A673 (cell line): ENCODE results near the gene FOXA2. TPM values are rescaled to one million over a fixed set of nuclear protein-coding genes. Genes with fewer than 3 reads are reported as not detected.

ENCODE experiments used
- BruUV-seq: library from RNA; stranded (reverse); fragments of 400-500 nt; replicated peaks from 2 replicates; lab custom pipeline; 2021; lab: Mats Ljungman, UMichigan
- CTCF ChIA-PET: fragments of 300-600 bp; sonication (Branson Sonifier 250); formaldehyde crosslinking; loops from one replicate; lab custom pipeline; 2022; ENCODE audit warnings: antibody characterized with exemption; lab: Charles Lee
- POLR2A ChIA-PET: fragments of 300-600 bp; sonication (Branson Sonifier 250); formaldehyde crosslinking; loops from one replicate; lab custom pipeline; 2022; ENCODE audit warnings: antibody characterized with exemption; ENCODE audit not compliant: low non-redundant PET; lab: Charles Lee
- DNase-seq: peaks from one replicate; pipeline ENCODE4 v3.0.0-alpha.2; 2015; ENCODE audit warnings: low spot score
- H3K27ac ChIP-seq: fragments of 200-600 bp; sonication (generic); 2 replicates; pipeline ENCODE4 v1.5.1; 2016; ENCODE audit warnings: mixed run types, low read depth, mild to moderate bottlenecking, mixed read lengths, antibody characterized with exemption, low read length; ENCODE audit not compliant: poor library complexity, severe bottlenecking
- H3K27me3 ChIP-seq: fragments of 200-600 bp; sonication (generic); replicated peaks from 2 replicates; pipeline ENCODE4 v1.6.1; 2017; ENCODE audit warnings: mixed run types, low read depth, mild to moderate bottlenecking, mixed read lengths, antibody characterized with exemption, low read length; ENCODE audit not compliant: insufficient read depth, poor library complexity
- H3K36me3 ChIP-seq: fragments of 200-600 bp; sonication (generic); 2 replicates; pipeline ENCODE4 v1.6.1; 2016; ENCODE audit warnings: mixed run types, mild to moderate bottlenecking, mixed read lengths, antibody characterized with exemption, low read length; ENCODE audit not compliant: insufficient read depth, poor library complexity, severe bottlenecking
- H3K4me1 ChIP-seq: fragments of 200-600 bp; sonication (generic); 2 replicates; pipeline ENCODE4 v1.6.1; 2017; ENCODE audit warnings: mixed run types, mild to moderate bottlenecking, mixed read lengths, antibody characterized with exemption, low read length; ENCODE audit not compliant: insufficient read depth, poor library complexity, severe bottlenecking
- H3K4me3 ChIP-seq: fragments of 200-600 bp; sonication (generic); 2 replicates; pipeline ENCODE4 v1.5.1; 2016; ENCODE audit warnings: low read depth, mixed run types, mild to moderate bottlenecking, mixed read lengths, low read length; ENCODE audit not compliant: poor library complexity, severe bottlenecking
- H3K9me3 ChIP-seq: fragments of 200-600 bp; sonication (generic); 2 replicates; pipeline ENCODE4 v1.6.1; 2016; ENCODE audit warnings: mixed run types, low read depth, mild to moderate bottlenecking, mixed read lengths, antibody characterized with exemption, low read length; ENCODE audit not compliant: poor library complexity, severe bottlenecking
- EZH2 ChIP-seq: fragments of 200-600 bp; sonication (generic); IDR thresholded peaks from 2 replicates; pipeline ENCODE4 v1.6.1; 2017; ENCODE audit warnings: borderline replicate concordance, low read depth, mild to moderate bottlenecking, mixed read lengths, antibody characterized with exemption, low read length; ENCODE audit not compliant: poor library complexity, severe bottlenecking
- intact Hi-C: fragments of 100-400 bp; cut with micrococcal nuclease; formaldehyde crosslinking; loops from one replicate; pipeline ENCODE4 v1.10.0; 2022; ENCODE audit not compliant: unreplicated experiment
- total RNA-seq: library from RNA; stranded (reverse); gene quantifications from 2 replicates; pipeline ENCODE4 v1.2.3, GENCODE V29; 2021
- TF ChIP-seq, protein P1 (sequence below): fragments of 300-800, 200-600 bp; sonication (generic); conservative IDR thresholded peaks from 2 replicates; pipeline ENCODE4 v1.5.1; 2017; ENCODE audit warnings: low read depth, mild to moderate bottlenecking, antibody characterized with exemption, low read length, moderate library complexity, mixed read lengths

FOXA2 gene
- total RNA-seq, 1 experiment from 2014 or later, result not detected

DNA sequence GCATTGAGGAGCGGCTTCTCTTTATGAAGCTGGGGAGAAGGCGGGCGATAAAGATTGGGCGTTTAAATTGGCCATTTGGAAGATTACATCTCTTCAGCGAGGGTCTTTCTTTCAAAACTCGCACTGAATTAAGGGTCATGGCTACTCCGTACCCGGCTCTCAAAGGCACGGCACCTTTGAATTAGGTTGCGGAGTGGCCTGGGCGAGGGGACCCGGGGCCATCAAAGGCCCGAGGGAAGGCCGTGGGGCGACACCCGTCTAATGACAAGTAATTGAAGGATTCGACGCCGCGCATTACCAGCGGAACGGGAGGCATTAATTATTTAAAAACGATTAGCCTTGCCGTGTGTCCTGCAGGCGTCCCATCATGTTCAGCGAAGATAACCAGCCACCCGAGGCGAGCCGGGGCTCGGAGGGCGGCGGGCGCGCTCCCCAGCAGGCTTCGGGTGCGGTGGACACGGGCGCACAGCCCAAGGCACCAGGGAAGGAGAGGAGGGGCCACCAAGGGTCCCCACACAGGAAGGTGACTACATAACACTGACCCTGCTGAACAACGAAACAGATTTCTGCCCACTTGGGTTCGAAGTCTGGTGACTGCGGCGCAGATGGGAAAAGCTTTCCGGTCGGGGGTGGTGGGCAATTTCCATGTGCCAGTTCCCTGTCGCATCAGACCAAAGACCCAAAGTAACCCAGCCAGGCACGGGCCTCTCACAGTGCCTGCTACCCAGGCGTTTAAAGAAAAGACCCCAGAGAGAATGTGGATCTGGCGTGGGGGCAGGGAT is 7.4 kb downstream of the FOXA2 start:
- intact Hi-C loops, result no loop called here
- no peak overlapping the region for H3K27ac ChIP-seq
- no peaks in the 10 kb centered on the region for H3K36me3 ChIP-seq
- no peaks in the 10 kb centered on the region for H3K4me1 ChIP-seq
- no peak for TF ChIP-seq EZH2
- TF ChIP-seq, protein P1, sequence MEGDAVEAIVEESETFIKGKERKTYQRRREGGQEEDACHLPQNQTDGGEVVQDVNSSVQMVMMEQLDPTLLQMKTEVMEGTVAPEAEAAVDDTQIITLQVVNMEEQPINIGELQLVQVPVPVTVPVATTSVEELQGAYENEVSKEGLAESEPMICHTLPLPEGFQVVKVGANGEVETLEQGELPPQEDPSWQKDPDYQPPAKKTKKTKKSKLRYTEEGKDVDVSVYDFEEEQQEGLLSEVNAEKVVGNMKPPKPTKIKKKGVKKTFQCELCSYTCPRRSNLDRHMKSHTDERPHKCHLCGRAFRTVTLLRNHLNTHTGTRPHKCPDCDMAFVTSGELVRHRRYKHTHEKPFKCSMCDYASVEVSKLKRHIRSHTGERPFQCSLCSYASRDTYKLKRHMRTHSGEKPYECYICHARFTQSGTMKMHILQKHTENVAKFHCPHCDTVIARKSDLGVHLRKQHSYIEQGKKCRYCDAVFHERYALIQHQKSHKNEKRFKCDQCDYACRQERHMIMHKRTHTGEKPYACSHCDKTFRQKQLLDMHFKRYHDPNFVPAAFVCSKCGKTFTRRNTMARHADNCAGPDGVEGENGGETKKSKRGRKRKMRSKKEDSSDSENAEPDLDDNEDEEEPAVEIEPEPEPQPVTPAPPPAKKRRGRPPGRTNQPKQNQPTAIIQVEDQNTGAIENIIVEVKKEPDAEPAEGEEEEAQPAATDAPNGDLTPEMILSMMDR, result no peak
- H3K4me3 ChIP-seq, result no peak overlapping the region
- ChIA-PET CTCF (no interaction called here), POLR2A (no interaction called here)
- no peaks in the 10 kb centered on the region for H3K9me3 ChIP-seq
- H3K27me3 ChIP-seq, result peaks cover 97% of the 10 kb centered on the region
- no TSS peak for BruUV-seq
- no peak for DNase-seq

DNA sequence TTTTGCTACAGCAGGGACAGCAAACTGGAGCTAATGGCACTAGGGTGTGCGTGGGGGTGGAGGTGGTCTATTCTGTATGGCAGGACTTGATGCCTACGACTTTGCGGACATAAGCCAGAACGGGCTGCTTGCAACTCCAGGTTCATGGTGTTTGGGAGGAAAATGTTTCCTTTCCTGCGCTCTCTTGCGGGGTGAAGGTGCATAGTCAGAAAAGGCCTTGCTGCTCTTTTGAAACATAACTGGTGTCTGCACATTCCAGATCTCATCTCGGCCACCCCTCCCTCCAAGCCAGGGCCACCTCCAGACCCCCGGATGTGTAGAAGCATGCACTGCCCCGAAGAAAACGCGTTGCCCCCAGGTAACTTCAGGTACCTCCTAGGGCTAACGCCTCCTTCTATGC is 8.1 kb downstream of the FOXA2 start:
- TF ChIP-seq, protein P1, result no peak
- TF ChIP-seq EZH2, result no peak
- ChIA-PET POLR2A (no interaction called here), CTCF (no interaction called here)
- Histone ChIP-seq H3K4me1 (no peaks in the 10 kb centered on the region), H3K9me3 (no peaks in the 10 kb centered on the region), H3K27me3 (peaks cover 97% of the 10 kb centered on the region), H3K36me3 (no peaks in the 10 kb centered on the region), H3K4me3 (no peak overlapping the region), H3K27ac (no peak overlapping the region)
- DNase-seq, result no peak
- BruUV-seq, result no TSS peak
- intact Hi-C loops, result no loop called here

DNA sequence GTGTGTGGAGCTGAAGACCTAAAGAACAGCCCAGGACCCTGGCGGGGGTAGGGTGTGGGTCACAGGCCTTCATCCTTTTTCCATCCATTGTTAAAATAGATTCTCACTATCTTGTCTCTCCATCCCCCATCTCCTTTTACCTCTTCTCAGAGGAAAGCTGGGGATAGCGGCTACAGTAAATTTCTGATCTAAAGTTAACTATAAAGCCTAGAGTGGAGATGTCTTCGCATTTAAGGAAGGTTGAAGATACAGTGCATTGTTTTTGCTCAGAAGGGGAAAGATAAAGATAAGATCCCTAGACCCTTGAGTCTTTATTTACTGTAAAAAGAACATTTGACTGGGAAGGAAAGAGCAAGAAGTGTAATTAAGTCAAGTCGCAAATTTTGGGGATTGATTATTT is 8.6 kb downstream of the FOXA2 start:
- Histone ChIP-seq H3K4me3 (no peak overlapping the region), H3K27me3 (peaks cover 97% of the 10 kb centered on the region), H3K36me3 (no peaks in the 10 kb centered on the region), H3K9me3 (no peaks in the 10 kb centered on the region), H3K4me1 (no peaks in the 10 kb centered on the region), H3K27ac (no peak overlapping the region)
- no TSS peak for BruUV-seq
- POLR2A ChIA-PET, result no interaction called here
- CTCF ChIA-PET, result no interaction called here
- TF ChIP-seq, protein P1, result no peak
- TF ChIP-seq EZH2, result no peak
- DNase-seq, result no peak
- intact Hi-C loops, result no loop called here
